ENCODE results near the gene ATP11A.
A peak's percentile ranks its signal among the peaks of the same experiment; 100 is the strongest.

ATP11A gene

DNA sequence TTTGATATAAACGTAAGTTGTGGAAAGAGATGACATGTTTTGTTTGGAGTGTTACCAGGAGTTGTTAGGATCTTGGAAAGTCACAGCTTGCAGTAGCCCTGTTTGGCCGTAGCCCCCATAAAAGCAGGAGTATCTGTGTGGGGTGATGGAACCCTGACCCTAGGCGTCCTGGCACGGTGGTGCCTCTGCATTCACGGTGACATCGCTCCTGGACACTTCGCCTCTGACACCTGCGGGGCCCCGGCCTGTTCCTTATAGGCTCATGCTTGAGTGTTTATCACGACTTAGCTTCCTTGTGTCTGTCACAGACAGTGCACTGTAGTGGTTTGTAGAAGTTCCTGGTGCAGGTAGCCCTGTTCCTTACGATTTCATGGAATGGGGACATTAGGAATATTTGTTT lies 74.2 kb downstream of the ATP11A start:
- no peak for DNase-seq

- no peak for DNase-seq
Measured at GRCh38 chr13:112764864-112765561, 75.2 kb downstream of the ATP11A start.

GRCh38 chr13:112765731-112766130 lies 75.9 kb downstream of the ATP11A start:
- DNase-seq, result no peak

DNA sequence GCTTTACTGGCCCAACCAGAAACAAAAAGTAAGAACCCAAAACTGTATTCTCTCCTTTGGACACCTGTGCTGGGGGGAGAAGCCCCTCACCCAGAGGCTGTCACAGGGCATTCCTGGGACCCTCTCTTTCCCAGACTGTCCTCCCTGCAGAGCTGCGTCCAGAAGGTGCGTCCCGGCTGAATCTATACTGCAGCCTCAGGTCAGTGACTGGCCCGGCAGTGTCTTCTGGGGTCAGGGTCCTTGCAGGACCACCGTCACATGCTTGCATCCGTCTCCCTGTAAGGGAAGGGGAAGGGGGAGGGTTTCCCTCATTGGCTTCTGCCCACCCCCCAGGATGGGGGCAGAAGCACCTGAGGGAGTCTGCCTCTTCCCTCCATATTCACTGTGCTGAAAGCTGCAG lies 76.5 kb downstream of the ATP11A start:
- DNase-seq, result no peak

GRCh38 chr13:112767506-112768471 lies 78.0 kb downstream of the ATP11A start:
- DNase-seq, result peak; percentile 86 to 93

DNA sequence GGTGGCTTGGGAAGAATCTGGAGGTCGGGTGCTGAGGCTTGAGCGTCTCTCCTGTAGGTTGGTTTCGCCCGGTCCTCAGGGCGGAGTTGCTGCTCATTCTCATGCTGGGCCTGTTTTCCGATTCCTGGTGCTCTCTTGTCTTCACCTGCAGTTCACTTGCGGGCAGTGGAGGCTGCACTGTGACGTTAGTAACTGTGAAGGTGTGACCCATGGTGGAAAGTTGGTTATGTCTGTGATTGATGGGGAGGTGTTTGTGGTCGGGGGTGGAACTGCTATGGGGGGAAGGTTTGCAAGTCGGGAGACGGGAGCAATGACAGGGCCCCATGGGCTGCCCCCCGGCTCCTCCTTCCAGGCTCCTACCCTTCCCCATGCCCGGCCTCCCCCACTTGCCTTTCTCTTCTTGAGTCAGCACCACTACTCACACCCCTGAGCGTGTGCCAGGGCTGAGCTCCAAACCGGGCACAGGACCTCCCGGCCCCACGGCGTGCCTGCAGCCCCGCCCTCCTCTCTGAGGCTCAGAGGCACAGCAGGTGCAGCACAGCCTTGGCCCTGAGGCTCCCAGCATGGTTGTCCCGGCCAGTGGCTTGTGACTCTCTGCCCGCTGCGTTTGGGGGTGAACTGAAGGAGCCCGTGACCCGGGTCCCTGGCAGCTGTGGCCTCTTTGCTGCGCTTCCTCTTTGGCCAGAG lies 79.1 kb downstream of the ATP11A start:
- no peak for DNase-seq

- no peak for DNase-seq
Measured at GRCh38 chr13:112769615-112770014, 79.8 kb downstream of the ATP11A start.

DNA sequence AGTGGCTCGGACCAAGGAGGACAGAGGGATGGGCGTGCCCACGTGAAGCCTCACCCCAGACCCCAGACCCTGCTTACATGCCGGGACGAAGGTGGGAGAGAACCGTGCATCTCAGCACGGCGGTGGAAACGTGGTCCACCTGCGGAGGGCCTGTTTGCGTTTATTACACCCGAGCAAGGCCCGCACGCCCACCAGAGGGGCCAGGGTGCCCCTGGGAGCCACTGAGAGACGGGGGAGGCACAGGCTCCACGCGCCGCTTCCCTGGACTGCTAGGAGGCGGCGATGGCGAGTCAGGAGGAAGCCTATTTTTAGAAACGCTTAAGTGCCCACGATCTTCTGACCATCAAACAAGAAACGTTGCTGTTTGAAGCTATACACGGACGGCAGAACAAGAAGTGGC lies 80.7 kb downstream of the ATP11A start:
- no peak for DNase-seq

DNA sequence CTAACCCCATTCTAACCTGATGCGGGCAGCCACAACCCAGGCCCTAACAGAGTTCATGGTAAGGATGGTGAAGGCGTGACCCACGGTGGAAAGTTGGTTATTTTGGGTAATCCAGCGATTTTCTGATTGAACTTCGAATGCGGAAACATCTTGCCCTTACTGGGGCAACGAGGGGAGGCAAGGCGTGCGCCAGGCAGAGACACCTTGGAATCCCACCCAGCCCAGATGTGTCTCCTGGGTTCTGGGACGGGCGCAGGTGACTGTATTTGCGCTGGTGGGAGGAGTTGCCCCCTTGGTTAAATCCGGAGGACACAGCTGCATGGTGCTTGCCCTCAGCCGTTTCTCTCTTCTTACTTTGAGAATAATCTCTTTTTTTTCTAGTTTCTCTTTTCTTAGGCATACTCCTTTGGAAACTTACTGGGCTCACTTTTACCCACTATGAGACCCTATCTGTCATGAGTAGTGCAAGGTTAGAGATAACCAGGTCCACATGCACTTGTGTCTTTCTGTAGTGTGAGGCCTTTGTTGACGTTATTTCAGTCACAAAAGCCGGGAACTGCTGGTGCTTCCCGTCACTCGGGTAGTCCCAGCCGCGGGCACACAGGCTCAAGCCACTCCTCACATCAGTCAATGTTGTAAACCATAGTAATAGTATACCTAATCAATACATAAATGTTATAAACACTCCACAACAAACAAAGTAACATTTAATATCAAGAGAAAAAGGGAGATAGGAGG lies 81.5 kb downstream of the ATP11A start:
- DNase-seq, result no peak

DNA sequence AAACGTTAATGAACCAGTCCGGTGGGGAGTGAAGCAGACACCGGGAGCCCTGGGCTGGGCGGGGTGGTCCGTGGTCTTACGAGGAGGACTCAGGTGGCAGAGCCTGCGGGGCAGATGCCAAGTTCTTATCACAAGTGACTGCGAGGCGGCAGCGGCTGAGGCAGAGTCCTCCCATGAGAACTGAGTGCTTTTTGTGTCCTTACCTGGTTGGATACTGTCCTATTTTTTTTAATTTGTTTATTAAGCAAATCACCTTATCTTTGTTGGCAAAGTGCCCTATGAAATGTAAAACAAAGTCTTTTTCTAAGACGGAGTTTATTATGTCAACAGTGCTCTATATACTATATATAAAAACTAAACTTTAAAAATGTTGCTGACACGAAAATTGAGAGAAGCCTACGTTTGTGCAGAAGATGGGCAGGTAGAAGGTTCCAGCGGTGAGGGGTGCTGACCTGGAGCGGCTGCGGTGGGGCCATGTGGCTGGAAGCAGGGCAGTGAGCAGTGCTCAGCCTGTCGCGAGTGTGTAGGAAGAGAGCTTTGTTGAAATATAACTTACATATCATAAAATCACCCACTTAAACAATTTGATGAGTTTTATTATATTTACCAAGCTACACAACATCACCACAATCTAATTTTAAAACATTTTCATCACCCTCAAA lies 82.2 kb downstream of the ATP11A start:
- DNase-seq, result no peak

- no peak for DNase-seq
Measured at GRCh38 chr13:112772539-112772909, 82.7 kb downstream of the ATP11A start.

DNA sequence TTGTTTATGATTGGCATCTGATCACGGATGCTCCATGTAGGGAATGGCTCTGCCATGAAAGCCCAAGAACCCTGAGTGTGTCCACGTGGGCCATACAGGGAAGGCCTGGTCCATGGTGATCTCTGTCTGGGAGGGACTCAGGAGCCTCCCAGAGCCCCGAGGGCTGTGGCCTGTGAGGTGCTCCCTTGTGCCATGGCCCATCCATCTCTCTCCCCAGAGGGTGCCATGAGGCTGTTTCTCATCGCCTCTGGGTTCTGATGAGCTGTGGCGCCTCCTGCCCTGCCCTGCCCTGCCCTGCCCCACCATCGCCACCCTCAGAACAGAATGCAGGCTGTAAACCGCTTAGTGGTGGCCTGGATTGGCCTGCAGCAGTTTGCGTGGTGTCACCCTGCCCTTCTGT lies 83.1 kb downstream of the ATP11A start:
- DNase-seq, result no peak

GRCh38 chr13:112773601-112774447 lies 84.0 kb downstream of the ATP11A start:
- DNase-seq, result no peak

GRCh38 chr13:112774448-112774792 lies 84.6 kb downstream of the ATP11A start:
- DNase-seq, result no peak

GRCh38 chr13:112774829-112775565 lies 85.2 kb downstream of the ATP11A start:
- no peak for DNase-seq

GRCh38 chr13:112775791-112776279 lies 86.0 kb downstream of the ATP11A start:
- no peak for DNase-seq

- DNase-seq, result no peak
Measured at GRCh38 chr13:112776354-112776753, 86.5 kb downstream of the ATP11A start.

DNA sequence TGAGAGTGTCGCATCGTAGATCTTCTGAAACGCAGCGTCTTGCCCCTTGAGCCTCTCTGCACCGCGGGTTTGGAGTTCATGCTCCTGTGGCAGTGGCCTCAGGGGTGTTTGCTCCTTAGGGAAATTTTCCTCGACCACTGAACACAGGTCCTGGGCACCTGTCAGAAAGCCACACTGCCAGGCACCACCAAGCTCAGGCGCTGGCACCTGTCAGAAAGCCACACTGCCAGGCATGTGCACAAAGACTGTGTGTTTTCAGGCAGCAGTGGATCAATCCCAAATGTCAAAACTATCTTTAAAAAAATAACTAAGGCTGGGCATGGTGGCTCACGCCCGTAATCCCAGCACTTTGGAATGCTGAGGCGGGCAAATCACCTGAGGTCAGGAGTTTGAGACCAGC lies 87.1 kb downstream of the ATP11A start:
- DNase-seq, result no peak

DNA sequence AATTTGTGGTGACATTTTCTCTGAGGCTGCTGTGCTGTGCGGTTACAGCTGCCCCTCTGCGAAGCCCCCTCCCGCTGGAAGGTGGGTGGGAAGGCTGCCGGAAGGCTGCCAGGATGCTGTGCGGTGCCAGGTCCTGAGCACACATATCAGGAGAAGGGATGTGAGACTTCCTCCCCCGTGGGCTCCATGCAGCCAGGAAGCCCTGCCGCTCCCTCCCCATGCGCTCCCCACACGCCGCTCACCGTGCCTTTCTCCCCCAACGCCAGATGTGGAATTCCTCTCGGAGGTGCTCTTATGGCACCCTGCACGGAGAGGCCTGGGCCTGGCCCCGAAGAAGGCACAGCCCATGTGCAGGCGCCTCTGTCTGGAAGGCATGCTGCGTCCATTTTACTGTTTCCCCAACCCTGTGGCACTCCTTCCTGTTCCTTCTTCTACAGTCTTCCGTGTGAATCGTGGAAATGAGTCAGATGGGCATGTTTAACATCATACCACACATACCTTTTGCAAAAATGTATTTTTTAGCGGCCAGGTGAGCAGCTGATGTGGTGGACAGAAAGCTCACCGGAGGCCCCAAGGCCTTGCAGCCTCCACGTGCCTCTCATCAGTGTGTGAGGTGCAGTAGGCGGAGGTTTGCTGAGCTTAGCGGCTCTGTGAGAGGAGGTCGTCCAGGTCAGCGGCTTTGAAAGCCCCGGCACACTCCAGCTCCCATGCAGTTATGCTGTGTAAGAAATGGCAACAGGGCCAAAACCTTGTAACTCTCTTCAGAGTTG lies 88.0 kb downstream of the ATP11A start:
- DNase-seq, result no peak

Data from inflammatory macrophage treated with lipopolysaccharide for 1 hour (primary cell).